HCT116 (cell line): ENCODE data around the gene BAZ1B. TPM values are rescaled to one million over a fixed set of nuclear protein-coding genes. Genes with fewer than 3 reads are reported as not detected.

Experiments
- ATAC-seq: fragments of 200-7000 bp; cut with Tn5 transposase; 2 replicates; pipeline ENCODE4 v1.9.1; 2020; ENCODE audit warnings: mild to moderate bottlenecking, moderate library complexity
- BruUV-seq: library from RNA; stranded (reverse); fragments of 400-500 nt; replicated peaks from 2 replicates; lab custom pipeline; 2021; lab: Mats Ljungman, UMichigan
- CTCF ChIA-PET: fragments of 300-600 bp; sonication (Branson Sonifier 250); formaldehyde crosslinking; loops from one replicate; lab custom pipeline; 2021; ENCODE audit warnings: antibody characterized with exemption; lab: Charles Lee
- POLR2A ChIA-PET: fragments of 300-600, 350-600 bp; sonication (Branson Sonifier 250); formaldehyde crosslinking; loops from one replicate; lab custom pipeline; 2021; ENCODE audit warnings: antibody characterized with exemption; lab: Charles Lee
- RAD21 ChIA-PET, 2 experiments: fragments of 300-600 bp; sonication (Branson Sonifier 250); formaldehyde crosslinking; loops; one replicate each; lab custom pipeline; 2023; ENCODE audit warnings: low total read pairs in 2 of 2; ENCODE audit not compliant: uncharacterized antibody in 2 of 2, unreplicated experiment in 2 of 2, low non-redundant PET in 1 of 2; lab: Charles Lee
- DNase-seq: peaks from one replicate; pipeline ENCODE4 v3.0.0-alpha.2; 2010; ENCODE audit warnings: low read depth, low spot score
- H2AFZ ChIP-seq: fragments of 200-600 bp; shearing (Covaris generic), sonication (generic); 2 replicates; pipeline ENCODE4 v1.6.1; 2017; ENCODE audit warnings: low read depth, mixed run types, mixed read lengths, antibody characterized with exemption, low read length; ENCODE audit not compliant: poor library complexity, severe bottlenecking
- H3K27ac ChIP-seq: 2 replicates; pipeline ENCODE4 v1.5.1; 2012; ENCODE audit warnings: low read depth, low read length
- H3K27me3 ChIP-seq: fragments of 200-600 bp; sonication (generic); 2 replicates; pipeline ENCODE4 v1.6.1; 2016; ENCODE audit warnings: mixed run types, low read length, mixed read lengths; ENCODE audit not compliant: insufficient read depth
- H3K36me3 ChIP-seq, 2 experiments: fragments of 200-500 bp in 1 of 2; fragments of 200-600 bp in 1 of 2; sonication (Bioruptor generic) in 1 of 2; sonication (generic) in 1 of 2; 2 replicates each; pipeline versions ENCODE4 v1.5.1 to v1.6.1; 2014 to 2016; ENCODE audit warnings: low read length in 2 of 2, inconsistent platforms in 1 of 2, mixed read lengths in 1 of 2, mixed run types in 1 of 2; ENCODE audit not compliant: insufficient read depth in 2 of 2, control insufficient read depth in 1 of 2
- H3K4me1 ChIP-seq, 2 experiments: fragments of 200-600 bp in 1 of 2; sonication (generic) in 1 of 2; 2 replicates each; pipeline versions ENCODE4 v1.5.1 to v1.6.1; 2012 to 2017; ENCODE audit warnings: low read length in 2 of 2, inconsistent platforms in 1 of 2, mild to moderate bottlenecking in 1 of 2, mixed read lengths in 1 of 2, mixed run types in 1 of 2, moderate library complexity in 1 of 2; ENCODE audit not compliant: insufficient read depth in 2 of 2, control insufficient read depth in 1 of 2
- H3K4me2 ChIP-seq: fragments of 200-600 bp; sonication (generic); 2 replicates; pipeline ENCODE4 v1.6.1; 2017; ENCODE audit warnings: mixed run types, low read length, mixed read lengths
- H3K4me3 ChIP-seq, 2 experiments: fragments of 200-600 bp in 1 of 2; sonication (generic) in 1 of 2; replicated peaks in 1 of 2; 2 replicates each; pipeline ENCODE4 v1.5.1; 2011 to 2016; ENCODE audit warnings: low read length in 2 of 2, control low read depth in 1 of 2, low read depth in 1 of 2, mild to moderate bottlenecking in 1 of 2, mixed read lengths in 1 of 2, mixed run types in 1 of 2
- H3K79me2 ChIP-seq: fragments of 200-600 bp; sonication (generic); 2 replicates; pipeline ENCODE4 v1.6.1; 2017; ENCODE audit warnings: mild to moderate bottlenecking, mixed run types, low read length, moderate library complexity, mixed read lengths; ENCODE audit not compliant: insufficient read depth
- H3K9ac ChIP-seq: fragments of 200-600 bp; sonication (generic); 2 replicates; pipeline ENCODE4 v1.6.1; 2016; ENCODE audit warnings: low read length, mixed read lengths
- H3K9me2 ChIP-seq: fragments of 200-600 bp; sonication (generic), shearing (Covaris generic); 2 replicates; pipeline ENCODE4 v1.6.1; 2017; ENCODE audit warnings: mixed run types, mild to moderate bottlenecking, moderate library complexity; ENCODE audit not compliant: insufficient read depth
- H3K9me3 ChIP-seq, 2 experiments: fragments of 200-500 bp in 1 of 2; fragments of 200-600 bp in 1 of 2; sonication (Bioruptor generic) in 1 of 2; sonication (generic) in 1 of 2; 2 replicates each; pipeline ENCODE4 v1.6.1; 2014 to 2017; ENCODE audit warnings: low read length in 2 of 2, mixed read lengths in 2 of 2, inconsistent platforms in 1 of 2, low read depth in 1 of 2, mild to moderate bottlenecking in 1 of 2, mixed run types in 1 of 2, moderate library complexity in 1 of 2; ENCODE audit not compliant: control insufficient read depth in 1 of 2, insufficient read depth in 1 of 2
- H4K20me1 ChIP-seq: fragments of 200-600 bp; sonication (generic), shearing (Covaris generic); 2 replicates; pipeline ENCODE4 v1.6.1; 2017; ENCODE audit warnings: mixed run types, mild to moderate bottlenecking, moderate library complexity; ENCODE audit not compliant: insufficient read depth
- CBX3 ChIP-seq: IDR thresholded peaks from 2 replicates; pipeline ENCODE4 v1.6.1; 2012; ENCODE audit warnings: low read depth
- CEBPB ChIP-seq: IDR thresholded peaks from 2 replicates; pipeline ENCODE4 v1.6.1; 2012; ENCODE audit warnings: low read depth
- EGR1 ChIP-seq: IDR thresholded peaks from 2 replicates; pipeline ENCODE4 v1.6.1; 2012; ENCODE audit warnings: low read depth
- ELF1 ChIP-seq: IDR thresholded peaks from 2 replicates; pipeline ENCODE4 v1.6.1; 2012; ENCODE audit warnings: low read depth, borderline replicate concordance
- EZH2 ChIP-seq: fragments of 200-600 bp; sonication (generic); IDR thresholded peaks from 2 replicates; pipeline ENCODE4 v1.6.1; 2017; ENCODE audit warnings: antibody characterized with exemption, mixed run types
- EZH2phosphoT487 ChIP-seq: fragments of 200-600 bp; IDR thresholded peaks from 2 replicates; pipeline ENCODE4 v1.6.1; 2018; ENCODE audit warnings: antibody characterized with exemption, borderline replicate concordance
- FOSL1 ChIP-seq: IDR thresholded peaks from 2 replicates; pipeline ENCODE4 v1.6.1; 2012; ENCODE audit warnings: low read depth
- POLR2A ChIP-seq: IDR thresholded peaks from 2 replicates; pipeline ENCODE4 v1.7.0; 2011; ENCODE audit warnings: borderline replicate concordance; ENCODE audit not compliant: insufficient read depth, insufficient read length; ENCODE audit errors: extremely low read depth
- POLR2AphosphoS5 ChIP-seq: IDR thresholded peaks from 2 replicates; pipeline ENCODE4 v1.6.1; 2011; ENCODE audit warnings: mild to moderate bottlenecking, low read depth, low read length, moderate library complexity
- RAD21 ChIP-seq: IDR thresholded peaks from 2 replicates; pipeline ENCODE4 v1.6.1; 2012; ENCODE audit warnings: low read depth, mild to moderate bottlenecking
- SIN3A ChIP-seq: IDR thresholded peaks from 2 replicates; pipeline ENCODE4 v1.6.1; 2012; ENCODE audit warnings: low read depth
- SRF ChIP-seq: IDR thresholded peaks from 2 replicates; pipeline ENCODE4 v1.6.1; 2012; ENCODE audit warnings: low read depth
- TCF7L2 ChIP-seq: IDR thresholded peaks from 2 replicates; pipeline ENCODE4 v1.7.0; 2011; ENCODE audit warnings: borderline replicate concordance, inconsistent platforms; ENCODE audit not compliant: insufficient read depth, insufficient read length; ENCODE audit errors: extremely low read depth
- ZFX ChIP-seq: fragments of 450-650 bp; IDR thresholded peaks from 2 replicates; pipeline ENCODE4 v1.6.1; 2017
- ZNF274 ChIP-seq: fragments of 200-500 bp; sonication (Bioruptor generic); IDR thresholded peaks from 2 replicates; pipeline ENCODE4 v1.6.1; 2014; ENCODE audit warnings: mild to moderate bottlenecking, low read depth, low read length, inconsistent platforms
- intact Hi-C: fragments of 100-400 bp; cut with micrococcal nuclease; formaldehyde crosslinking; loops from 2 replicates; pipeline ENCODE4 v1.10.0; 2022
- total RNA-seq: library from RNA; stranded (reverse); gene quantifications from one replicate; pipeline ENCODE4 v1.2.1, GENCODE V29; 2021; ENCODE audit not compliant: unreplicated experiment
- TF ChIP-seq, protein P1 (sequence below): IDR thresholded peaks from 2 replicates; pipeline ENCODE4 v1.6.1; 2012; ENCODE audit warnings: low read depth
- TF ChIP-seq, protein P2 (sequence below): IDR thresholded peaks from 2 replicates; pipeline ENCODE4 v1.6.1; 2012

The BAZ1B gene
- total RNA-seq, 1 experiment from 2014 or later = 81.1 TPM

DNA sequence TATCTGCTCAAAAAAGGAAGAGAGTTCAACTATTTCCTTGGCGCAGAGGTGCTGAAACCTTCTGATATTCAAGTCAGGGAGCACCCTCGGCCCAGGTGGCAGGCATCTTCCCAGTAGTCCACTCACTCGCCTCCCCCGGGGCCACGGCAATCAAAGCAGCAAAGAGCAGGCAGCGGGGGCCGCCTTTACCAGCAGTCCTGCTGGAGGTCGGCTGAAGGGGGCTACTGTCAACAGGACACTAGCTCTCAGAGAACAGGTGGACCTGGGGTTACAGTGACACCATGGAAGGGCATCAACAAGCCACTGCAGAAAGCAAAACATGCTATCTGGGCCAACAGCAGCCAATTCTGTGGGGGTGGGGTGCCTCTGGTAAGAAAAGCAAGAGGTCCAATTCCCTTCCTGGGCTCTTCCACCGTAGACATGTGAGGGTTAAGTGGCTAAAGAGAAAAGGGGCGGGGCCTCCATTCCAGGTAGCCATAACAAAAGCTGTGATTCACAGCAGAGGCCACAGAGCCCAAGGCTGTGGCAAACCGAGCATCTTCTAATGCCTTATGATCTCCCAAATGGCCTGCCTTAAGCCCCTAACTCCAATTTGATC is 79.1 kb downstream of the BAZ1B start:
- BruUV-seq = no TSS peak
- Histone ChIP-seq H3K36me3 (peaks cover 55 to 62% of the 10 kb centered on the region in 2 experiments), H3K27ac (no peak overlapping the region), H3K9ac (no peak overlapping the region), H3K27me3 (no peaks in the 10 kb centered on the region), H3K79me2 (peaks cover 31% of the 10 kb centered on the region), H3K4me2 (no peak overlapping the region), H2AFZ (no peak overlapping the region), H3K4me1 (no peaks in the 10 kb centered on the region), H3K9me2 (no peaks in the 10 kb centered on the region), H3K4me3 (no peak overlapping the region), H3K9me3 (no peaks in the 10 kb centered on the region), H4K20me1 (no peaks in the 10 kb centered on the region)
- POLR2A ChIA-PET = no interaction called here
- ATAC-seq (no peak), DNase-seq (no peak)
- RAD21 ChIA-PET = no interaction called here
- TF ChIP-seq POLR2A (no peak), FOSL1 (no peak)
- intact Hi-C loops = no loop called here
- CTCF ChIA-PET = no interaction called here

GRCh38 chr7:73442222-73442902 is 79.7 kb downstream of the BAZ1B start:
- no peak overlapping the region for H3K4me2 ChIP-seq
- H3K79me2 ChIP-seq = peaks cover 26% of the 10 kb centered on the region; the same call in 1 of the 2 replicates
- ATAC-seq = no peak
- no peaks in the 10 kb centered on the region for H3K9me3 ChIP-seq
- H3K4me3 ChIP-seq = no peak overlapping the region
- H4K20me1 ChIP-seq = no peaks in the 10 kb centered on the region
- H3K9me2 ChIP-seq = no peaks in the 10 kb centered on the region
- intact Hi-C loops = no loop called here
- no peak overlapping the region for H3K9ac ChIP-seq
- H3K4me1 ChIP-seq = no peaks in the 10 kb centered on the region
- no peak overlapping the region for H3K27ac ChIP-seq
- H3K27me3 ChIP-seq = no peaks in the 10 kb centered on the region
- CTCF ChIA-PET = no interaction called here
- TF ChIP-seq EZH2 = no peak
- no peak for TF ChIP-seq ZFX
- TF ChIP-seq EGR1 = no peak
- no peak for TF ChIP-seq RAD21
- no peak for TF ChIP-seq CEBPB
- no peak for TF ChIP-seq SRF
- TF ChIP-seq TCF7L2 = no peak
- no peak for TF ChIP-seq POLR2AphosphoS5
- TF ChIP-seq ELF1 = no peak
- no peak for TF ChIP-seq EZH2phosphoT487
- no peak for TF ChIP-seq CBX3
- no peak for TF ChIP-seq ZNF274
- no peak for TF ChIP-seq SIN3A
- TF ChIP-seq FOSL1 = no peak
- TF ChIP-seq, protein P1, sequence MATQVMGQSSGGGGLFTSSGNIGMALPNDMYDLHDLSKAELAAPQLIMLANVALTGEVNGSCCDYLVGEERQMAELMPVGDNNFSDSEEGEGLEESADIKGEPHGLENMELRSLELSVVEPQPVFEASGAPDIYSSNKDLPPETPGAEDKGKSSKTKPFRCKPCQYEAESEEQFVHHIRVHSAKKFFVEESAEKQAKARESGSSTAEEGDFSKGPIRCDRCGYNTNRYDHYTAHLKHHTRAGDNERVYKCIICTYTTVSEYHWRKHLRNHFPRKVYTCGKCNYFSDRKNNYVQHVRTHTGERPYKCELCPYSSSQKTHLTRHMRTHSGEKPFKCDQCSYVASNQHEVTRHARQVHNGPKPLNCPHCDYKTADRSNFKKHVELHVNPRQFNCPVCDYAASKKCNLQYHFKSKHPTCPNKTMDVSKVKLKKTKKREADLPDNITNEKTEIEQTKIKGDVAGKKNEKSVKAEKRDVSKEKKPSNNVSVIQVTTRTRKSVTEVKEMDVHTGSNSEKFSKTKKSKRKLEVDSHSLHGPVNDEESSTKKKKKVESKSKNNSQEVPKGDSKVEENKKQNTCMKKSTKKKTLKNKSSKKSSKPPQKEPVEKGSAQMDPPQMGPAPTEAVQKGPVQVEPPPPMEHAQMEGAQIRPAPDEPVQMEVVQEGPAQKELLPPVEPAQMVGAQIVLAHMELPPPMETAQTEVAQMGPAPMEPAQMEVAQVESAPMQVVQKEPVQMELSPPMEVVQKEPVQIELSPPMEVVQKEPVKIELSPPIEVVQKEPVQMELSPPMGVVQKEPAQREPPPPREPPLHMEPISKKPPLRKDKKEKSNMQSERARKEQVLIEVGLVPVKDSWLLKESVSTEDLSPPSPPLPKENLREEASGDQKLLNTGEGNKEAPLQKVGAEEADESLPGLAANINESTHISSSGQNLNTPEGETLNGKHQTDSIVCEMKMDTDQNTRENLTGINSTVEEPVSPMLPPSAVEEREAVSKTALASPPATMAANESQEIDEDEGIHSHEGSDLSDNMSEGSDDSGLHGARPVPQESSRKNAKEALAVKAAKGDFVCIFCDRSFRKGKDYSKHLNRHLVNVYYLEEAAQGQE = no peak
- TF ChIP-seq, protein P2, sequence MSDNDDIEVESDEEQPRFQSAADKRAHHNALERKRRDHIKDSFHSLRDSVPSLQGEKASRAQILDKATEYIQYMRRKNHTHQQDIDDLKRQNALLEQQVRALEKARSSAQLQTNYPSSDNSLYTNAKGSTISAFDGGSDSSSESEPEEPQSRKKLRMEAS = no peak
- no peak for TF ChIP-seq POLR2A
- peaks cover 52 to 58% of the 10 kb centered on the region in 2 experiments for H3K36me3 ChIP-seq
- no TSS peak for BruUV-seq
- RAD21 ChIA-PET = no interaction called here
- POLR2A ChIA-PET = no interaction called here
- no peak for DNase-seq
- H2AFZ ChIP-seq = no peak overlapping the region
